ENCODE data around the gene OR2G3.

OR2G3 gene

DNA sequence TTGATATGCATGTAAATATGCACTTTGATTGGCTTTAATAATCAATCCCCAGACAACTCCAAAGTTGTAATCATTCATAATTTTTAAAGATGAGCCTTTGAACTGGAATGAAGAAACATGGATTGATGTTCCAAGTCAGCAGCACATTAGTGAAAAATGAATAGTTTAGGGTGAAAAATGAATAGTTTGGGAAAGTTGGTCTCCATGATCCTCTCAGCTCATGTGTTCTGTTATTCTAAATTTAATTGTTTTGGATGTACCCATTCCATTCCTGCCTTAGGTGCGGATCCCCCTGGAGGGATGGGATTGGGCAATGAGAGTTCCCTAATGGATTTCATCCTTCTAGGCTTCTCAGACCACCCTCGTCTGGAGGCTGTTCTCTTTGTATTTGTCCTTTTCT lies at the start of gene OR2G3:
Gene OR2G3, plus strand, starts transcription at position 301 of the 400 bp plus-strand sequence. Its CDS starts 0 bp downstream, at position 301.
- no peak for DNase-seq (ENCODE audit: low read depth)

DNA sequence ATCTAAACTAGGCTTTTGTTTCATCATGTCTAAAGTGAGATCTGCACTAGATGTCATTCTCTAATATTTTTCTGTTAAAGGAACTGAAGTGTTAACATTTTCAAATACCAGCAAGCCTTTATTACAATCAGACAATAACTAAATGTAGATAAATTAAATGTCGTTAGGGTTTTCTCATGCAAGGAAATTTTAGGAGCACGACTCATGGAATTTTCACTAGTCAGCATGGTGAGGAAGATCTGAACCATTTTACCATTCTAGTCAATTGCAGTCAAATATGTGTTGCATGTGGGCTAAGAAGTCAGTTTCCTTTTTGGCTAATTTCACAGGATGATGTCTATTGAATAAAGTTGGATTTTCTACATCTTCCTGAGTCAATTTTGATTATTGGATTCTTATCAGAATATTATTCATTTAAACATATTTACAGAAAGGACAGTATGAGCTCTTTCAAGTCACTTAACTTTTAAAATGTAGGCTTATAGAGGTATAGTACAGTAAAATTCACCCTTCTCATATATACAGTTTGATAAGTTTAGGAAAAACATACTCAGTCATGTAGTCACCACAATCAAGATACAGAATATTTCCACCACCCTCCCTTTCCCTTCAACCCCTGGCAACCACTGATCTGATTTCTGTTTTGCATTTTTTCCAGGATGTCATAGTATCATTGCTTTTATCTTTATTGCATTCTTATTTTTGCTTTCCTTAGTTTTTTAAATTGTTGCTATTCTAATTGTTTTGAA lies 47.3 kb upstream of the OR2G3 start:
- DNase-seq (ENCODE audit: low read depth): no peak

DNA sequence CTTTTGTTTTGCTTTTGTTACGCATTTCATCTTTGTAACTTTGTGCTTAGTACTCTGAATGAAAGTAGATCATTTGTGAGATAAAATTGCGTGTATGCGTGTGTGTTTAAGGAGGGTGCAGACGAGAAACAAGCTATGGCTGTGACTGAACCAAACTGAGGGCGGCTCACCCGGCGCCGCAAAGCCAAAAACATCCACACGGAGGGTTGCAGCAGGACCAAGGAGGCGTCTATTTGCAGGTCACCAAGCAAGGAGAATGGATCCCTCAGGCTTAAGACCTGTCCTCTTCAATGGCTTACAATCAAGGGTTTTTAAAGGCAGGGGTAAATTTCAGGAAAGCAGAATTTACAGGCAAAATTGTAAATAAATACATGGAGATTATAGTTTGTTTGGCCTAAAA lies 43.7 kb upstream of the OR2G3 start:
- DNase-seq (ENCODE audit: low read depth): no peak

DNA sequence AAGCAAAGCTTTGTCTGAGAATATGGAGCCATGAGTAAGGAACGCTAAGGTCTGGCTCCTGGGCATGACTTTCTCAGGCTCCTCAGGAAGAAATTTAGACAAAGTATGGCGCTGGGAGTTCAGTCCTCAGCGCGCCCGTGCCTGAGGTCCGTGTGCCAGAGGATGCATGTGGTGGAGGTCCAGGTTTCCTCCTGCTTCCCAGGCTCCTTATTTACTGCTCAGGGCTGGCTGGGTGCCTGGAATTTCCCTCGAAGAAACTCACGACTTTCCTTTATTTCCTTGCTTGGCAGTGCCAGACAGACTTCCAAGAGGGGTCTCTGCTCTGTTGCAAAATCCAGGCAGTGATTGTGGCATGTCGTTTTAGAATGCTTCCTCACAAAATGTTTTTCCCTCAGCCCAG lies 43.2 kb upstream of the OR2G3 start:
- DNase-seq (ENCODE audit: low read depth): no peak

DNA sequence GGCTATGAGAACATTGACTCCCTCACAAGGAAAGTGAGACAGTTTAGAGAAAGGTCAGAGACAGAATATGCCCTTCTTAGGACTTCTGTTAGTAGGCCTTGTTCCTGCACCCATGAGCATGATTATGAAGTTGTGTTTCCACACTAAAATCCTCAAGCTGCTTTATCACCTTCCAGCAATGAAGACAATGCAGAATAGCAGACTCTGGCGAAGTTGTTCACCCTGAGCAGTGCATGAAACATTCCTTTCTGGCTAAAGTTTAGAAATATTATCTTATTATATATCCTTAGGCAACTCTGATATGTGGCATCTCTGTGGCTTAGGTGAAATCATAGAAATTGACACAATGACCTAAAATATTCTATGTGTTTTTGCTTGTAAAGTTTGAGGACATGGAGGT lies 31.1 kb upstream of the OR2G3 start:
- DNase-seq (ENCODE audit: low read depth): no peak

DNA sequence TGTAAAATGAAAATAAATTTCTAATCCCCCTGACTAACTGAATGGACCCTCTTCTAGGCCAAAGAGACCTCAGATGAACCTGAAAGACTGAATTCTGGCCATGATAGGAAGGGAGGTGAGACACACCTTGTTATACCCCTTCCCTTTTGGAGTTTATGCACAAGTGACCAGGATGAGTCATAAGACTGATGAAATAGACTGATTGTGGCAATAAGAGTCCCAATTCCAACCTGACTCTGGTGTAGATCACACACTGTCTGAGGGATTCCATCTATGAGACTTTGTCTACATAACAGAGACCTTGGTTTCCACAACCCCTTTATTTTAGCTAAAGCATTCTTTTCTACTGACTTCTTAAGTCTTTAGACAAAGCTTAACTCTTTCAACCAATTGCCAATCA lies 30.7 kb upstream of the OR2G3 start:
- DNase-seq (ENCODE audit: low read depth): no peak

DNA sequence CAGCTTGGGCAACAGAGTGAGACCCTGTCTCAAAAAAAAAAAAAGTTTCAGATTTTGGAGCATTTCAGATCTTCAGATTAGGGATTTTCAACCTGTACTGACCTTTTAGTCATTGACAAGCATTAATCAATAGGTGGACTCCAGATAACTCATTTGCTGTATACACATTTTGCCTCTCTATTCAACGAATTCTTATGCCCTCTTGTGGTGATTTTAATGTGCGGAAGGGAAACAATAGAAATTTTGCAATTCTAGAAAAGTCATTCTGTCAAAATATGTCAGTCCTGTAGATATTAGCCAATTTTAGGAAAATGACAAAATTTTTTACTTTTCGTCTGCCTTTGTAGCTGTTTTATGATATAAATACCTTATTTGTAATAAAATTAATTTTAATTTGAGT lies 28.9 kb upstream of the OR2G3 start:
- no peak for DNase-seq (ENCODE audit: low read depth)

DNA sequence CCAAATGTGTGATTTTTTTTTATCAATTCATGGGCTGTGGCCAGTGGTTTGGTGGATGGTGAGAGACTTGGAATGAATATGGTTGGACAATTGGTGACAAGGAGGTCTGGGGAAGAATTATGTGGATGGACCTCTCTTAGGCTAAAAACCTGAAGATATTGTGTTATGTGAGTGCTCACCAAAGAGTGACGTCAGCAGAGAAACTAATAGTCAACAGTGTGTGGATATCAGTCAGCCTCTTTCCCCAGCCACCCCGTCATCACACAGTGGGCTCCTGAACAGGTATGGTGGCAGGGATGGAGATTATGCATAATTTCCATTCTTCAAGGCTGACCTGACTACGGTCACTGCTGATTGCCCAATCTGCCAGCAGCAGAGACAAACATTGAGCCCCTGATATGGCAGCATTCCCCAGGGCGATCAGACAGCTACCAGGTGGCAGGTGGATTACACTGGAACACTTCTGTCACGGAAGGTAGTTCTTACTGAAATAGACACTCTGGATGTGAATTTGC lies 26.4 kb upstream of the OR2G3 start:
- no peak for DNase-seq (ENCODE audit: low read depth)

DNA sequence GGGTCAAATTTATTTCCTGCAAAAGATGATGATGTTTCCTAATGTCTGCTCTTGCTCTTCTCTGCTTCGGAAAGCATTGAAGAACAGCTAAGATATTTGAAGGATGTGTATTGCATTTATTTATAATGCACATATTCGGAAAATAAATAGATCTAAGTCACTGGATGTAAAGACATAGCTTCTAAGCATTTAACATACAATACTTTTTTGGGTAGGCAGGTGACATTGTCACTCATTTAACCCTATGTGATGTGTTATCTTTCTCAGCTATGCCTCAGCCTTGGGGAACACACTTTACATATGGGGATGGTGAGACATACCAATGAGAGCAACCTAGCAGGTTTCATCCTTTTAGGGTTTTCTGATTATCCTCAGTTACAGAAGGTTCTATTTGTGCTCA lies 17.3 kb upstream of the OR2G3 start, which contains the start of gene OR2G2:
Gene OR2G2, plus strand, starts transcription at position 301 of the 400 bp plus-strand sequence. Its CDS starts 0 bp downstream, at position 301.
- no peak for DNase-seq (ENCODE audit: low read depth)

DNA sequence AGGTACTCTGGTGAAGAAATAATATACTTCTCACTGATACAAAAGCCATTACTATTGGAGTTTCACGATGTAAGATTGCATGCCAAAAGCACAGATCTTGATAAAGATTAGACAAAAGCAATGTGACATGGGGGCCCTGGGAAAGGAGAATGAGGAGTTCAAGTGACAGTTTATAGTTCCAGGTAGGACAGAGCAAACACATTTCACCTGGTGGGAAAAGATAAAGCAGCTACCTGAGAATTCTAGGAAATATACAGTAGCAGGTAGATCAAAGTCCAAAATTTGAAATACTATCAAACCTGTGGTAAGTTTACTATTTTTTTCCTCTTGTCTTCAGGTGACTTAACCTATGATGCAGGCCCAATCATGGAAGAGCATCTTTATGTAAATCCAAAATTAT lies 8.0 kb downstream of the OR2G3 start:
- DNase-seq (ENCODE audit: low read depth): no peak

DNA sequence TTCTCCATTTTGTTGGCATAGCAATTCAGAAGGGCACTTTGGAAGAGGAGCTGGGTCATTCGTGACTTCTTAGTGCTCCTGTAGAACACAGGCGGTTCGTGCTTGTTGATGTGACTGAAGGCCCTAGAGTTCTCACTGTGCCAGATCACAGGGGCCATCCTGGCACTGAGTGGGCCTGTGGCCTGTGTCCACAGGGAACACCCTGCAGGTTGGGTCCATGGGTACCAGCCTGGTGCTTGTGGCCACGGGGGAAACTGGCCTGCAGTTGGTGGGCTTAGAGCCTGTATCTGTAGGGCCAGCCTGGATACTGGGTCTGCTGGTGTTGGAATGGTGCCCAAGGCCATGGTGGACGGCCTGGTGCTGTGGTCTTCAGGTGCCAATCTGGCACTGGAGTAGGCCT lies 9.2 kb downstream of the OR2G3 start:
- no peak for DNase-seq (ENCODE audit: low read depth)

DNA sequence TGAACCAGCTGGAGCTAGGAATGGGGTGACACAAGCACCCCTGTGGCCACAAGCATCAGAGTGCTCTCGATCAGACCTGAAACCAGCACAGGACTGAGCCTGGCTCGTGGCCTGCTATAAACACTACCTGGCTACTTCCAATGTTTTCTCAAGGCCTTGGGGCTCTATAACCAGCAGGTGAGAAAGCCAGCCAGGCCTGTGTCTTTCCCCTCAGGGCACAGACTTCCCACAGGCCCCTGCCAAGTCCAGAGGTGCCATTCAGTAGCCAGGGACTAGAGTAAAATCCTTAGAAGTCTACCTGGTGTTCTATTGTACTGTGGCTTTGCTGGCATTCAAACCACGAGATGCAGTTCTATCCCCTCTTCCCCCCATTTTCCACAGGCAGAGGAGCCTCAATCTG lies 22.6 kb downstream of the OR2G3 start:
- DNase-seq (ENCODE audit: low read depth): no peak

DNA sequence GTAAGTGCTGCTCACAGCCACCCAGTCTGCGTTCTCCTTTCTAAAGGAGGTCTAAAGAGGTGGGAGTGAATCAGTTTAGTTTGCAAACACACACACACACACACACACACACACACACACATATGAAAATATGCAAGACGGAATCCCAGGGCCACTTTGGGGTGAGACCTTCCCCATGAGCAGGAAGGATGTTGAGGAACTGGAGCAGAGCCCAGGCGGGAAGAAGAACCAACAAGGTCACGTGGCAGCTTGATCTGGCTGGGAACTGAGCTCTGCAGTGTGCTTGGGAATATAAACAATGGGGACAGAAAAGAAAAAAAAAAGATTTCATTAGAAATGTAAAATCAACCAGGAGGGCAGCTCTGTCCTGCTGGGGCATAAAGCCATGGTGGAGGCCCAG lies 32.6 kb downstream of the OR2G3 start:
- no peak for DNase-seq (ENCODE audit: low read depth)

DNA sequence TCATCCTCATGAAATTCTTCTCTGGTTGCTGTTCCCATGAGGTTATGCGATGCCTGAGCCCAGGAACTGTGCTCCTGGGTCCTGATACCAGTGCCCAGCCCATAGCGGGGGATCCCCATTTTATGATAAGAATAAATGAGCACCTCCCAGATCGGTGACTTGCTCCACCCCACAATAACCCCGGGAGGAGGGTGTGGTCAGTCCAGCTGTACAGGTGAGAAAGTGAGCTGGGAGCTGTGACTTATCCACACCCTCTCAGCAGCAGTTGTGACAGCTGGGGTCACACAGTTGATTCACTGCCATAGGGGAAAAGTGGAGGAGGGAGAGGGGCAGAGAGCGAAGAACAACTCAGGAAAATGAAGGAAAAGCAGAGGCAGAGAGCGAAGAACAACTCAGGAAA lies 33.4 kb downstream of the OR2G3 start:
- no peak for DNase-seq (ENCODE audit: low read depth)

DNA sequence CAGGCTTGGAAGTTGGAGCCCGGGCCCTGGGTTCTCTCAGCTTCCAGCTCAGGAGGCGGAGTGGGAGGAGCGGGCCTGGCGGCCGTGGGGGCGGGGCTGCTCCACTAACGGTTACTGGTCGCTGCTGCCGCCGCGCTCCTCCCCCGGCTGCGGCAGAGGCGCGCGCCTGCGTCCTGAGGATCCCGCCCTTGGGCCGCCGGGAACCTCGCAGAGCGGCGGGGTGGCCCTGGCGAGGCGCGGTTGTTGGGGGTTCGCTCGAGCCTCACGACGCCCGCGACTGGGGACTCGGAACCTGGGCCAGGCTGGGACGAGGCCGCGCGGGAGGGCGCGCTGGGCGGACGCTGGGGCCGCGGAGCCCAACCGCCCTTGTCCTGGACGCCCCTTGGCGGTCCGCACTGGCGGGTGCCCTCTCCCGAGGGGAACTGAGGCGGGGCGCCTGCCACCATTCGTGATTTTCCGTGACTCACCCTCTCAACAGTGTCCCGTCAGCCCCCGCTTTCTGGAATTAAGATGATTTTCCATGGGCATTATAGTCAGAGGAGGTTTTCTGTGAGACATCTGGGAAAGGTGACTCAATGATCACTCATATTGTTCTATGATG lies 34.1 kb downstream of the OR2G3 start:
- no peak for DNase-seq (ENCODE audit: low read depth)

DNA sequence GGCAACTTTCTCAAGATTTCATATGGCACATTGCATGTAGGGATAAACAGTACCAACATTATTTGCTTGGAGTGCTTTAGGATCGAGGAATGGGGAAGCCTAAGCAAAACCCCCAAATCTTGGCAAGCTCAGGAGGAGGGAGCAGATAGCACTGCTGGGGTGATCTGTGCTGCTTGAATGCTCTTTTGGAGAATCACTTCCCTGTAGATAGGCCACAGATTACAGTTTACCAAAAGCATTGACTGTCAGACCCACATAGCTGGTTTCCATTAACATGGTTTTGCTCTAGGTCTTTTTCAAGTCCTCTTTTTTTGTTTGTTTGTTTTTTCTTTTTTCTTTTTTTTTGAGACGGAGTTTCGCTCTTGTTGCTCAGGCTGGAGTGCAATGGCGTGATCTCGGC lies 37.4 kb downstream of the OR2G3 start:
- no peak for DNase-seq (ENCODE audit: low read depth)

DNA sequence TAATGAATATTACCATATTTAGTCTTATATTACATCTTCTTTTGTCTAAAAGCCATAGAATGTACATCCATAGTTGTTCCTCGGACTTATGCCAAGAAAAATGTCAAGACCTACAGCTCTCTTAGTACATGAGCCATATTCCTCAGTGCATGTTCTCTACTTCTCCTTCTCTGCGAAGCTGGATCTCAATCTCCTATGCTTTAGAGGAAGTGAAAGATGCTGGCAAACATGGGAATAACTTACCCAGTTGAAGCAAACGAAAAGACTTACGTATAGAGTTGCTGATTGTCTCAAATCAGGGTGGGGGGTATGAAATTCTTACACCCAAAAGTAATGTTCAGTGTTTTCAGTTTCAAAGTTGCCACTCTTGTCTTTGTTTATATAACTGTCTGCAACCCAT lies 41.5 kb downstream of the OR2G3 start:
- DNase-seq (ENCODE audit: low read depth): no peak

DNA sequence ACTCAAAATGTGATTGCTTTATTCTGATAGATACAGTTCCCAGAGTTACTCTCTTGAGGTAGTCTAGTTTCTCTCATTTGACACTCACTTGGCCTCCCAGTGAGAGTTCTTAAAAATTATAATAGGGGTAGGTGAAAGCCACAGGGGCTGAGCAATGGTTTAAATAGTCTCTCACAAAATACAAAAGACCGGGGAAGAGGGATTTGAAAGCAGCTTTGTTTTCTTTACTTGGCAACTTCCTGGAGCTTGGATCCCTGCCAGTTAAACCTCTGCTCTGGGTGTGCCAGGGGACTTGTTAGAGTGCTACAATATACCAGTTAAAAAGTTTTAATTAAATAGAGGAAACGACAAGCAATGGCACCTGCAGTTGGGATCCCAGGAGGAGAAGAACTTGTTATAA lies 42.5 kb downstream of the OR2G3 start:
- no peak for DNase-seq (ENCODE audit: low read depth)

DNA sequence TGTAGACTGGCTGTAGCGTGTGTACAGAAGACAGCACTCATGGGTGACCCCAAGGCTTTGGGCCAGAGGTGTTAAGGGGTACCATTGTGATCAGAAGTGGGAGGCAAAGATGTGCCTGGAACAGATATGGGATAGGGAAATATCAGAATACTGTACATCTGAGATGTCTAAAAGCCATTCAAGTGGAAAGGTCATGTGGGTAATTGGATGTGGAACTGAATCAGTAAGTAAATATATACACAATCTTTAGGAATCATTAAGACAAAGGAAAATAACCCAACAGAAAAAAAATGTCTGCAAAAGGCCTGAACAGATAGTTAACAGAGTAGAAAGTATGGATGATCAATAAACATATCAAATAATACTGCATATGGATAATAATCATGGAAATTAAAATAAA lies 47.7 kb downstream of the OR2G3 start:
- no peak for DNase-seq (ENCODE audit: low read depth)

Measured in CMK (cell line).